TTC549 (cell line): Measurements from ENCODE around the gene IDH3A.

Experiments used
- FAIRE-seq: peaks from 2 replicates; lab custom pipeline; 2012; peaks lifted over from hg19 to GRCh38; lab: Jason Lieb, UNC

Gene IDH3A

DNA sequence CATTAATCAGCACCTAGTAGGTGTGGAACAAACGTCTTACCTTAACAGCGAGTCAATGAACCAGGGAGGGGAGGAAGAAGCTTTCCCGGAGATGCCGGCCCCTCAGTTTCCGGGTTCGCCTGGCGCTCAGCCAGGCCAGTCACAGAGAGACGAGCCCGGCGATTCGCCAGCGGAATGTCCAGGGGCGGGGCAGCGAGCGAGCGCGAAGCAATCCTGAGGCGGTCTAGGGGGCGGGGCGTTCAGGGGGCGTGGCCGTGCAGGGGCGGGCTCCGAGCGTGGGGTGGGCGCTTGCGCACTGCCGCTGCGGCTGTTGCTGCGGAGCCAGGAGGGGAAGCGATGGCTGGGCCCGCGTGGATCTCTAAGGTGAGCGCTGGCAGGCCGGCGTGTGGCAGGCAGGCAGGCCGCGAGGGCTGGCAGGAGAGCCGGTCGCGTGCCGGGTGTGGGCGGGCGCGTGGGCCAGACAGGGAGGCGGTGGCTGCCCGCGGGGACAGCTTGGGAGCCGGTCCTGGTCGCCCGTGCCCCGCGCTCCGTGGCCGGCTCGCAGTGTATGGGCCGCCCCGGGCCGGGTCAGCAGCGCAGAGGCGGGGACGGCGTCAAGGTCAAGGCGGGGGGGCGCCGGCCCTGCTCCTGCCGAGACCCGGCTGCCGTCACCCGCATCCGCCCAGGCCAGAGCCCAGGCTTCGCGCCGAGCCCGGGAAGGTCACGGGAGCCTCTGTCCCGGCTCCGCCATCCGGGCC lies at the start of gene IDH3A:
Gene IDH3A, plus strand, starts transcription at position 295 of the 737 bp plus-strand sequence. Its CDS starts 42 bp downstream, at position 337.
- no peak for FAIRE-seq

DNA sequence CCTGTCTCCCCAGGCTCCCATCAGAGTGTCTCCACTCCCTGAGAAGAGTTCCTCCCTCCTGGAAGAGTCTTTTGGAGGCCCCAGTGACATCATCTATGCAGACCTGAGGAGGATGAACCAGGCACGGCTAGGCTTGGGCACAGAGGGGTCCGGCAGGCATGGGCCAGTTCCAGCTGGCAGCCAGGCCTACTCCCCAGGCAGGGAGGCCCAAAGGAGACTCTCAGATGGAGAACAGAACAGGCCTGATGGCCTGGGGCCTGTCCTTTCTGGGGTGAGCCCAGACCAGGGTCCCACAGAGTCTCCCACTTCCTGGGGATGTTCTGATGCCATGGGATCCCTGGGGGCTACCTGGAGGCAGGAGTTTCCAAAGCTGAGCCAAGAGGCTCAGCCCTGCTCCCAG lies 48.3 kb upstream of the IDH3A start:
- FAIRE-seq: no peak

DNA sequence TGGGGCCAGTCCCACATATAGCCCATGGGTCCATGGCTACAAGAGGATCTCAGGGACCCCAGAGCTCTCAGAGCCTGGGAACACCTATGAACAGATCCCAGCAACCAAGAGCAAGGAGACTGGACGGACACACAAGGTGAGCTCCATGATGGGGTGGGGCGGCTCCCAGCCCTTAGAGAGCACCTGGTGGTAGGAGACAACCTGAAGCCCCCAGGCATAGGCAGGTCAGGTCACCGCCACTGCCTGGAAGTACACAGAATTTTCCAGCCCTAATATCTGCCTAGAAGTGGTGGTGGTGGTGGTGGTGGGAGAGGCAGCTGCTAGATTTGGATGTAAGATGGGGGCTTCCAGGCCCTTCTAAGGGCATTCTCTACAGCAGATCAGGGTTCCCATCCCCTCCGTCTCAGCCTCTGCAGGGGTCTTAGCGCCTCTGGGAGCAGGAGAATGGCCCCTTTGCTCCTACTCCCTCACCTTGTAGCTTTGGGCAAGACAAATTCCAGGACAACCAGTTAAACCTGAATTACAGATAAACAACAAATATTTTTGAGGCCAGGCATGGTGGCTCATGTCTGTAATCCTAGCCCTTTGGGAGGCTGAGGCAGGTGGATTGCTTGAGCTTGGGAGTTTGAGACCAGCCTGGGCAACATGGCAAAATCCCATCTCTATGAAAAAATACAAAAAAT lies 47.6 kb upstream of the IDH3A start:
- no peak for FAIRE-seq

GRCh38 chr15:78102211-78102610 lies 47.0 kb upstream of the IDH3A start:
- FAIRE-seq: no peak

DNA sequence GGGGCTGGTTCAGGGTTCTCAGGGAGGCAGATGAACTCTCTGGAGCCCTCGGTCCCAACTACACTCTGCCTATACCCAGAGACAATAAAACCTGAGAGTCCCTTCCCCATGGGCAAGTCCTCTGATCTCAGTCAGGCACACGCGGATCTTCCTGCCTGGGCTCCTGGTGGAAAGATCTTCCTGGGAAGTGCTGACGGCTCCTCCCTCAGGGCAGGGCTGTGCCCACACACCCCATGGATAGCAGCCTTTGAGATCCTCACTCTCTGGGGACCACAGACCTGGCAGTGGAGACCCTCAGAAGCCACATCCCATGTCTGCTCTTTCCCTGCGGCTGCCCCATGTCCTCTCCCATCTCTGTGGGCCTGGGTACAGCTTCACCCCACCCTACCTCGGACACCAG lies 46.4 kb upstream of the IDH3A start:
- no peak for FAIRE-seq

GRCh38 chr15:78103406-78104118 lies 45.6 kb upstream of the IDH3A start:
- no peak for FAIRE-seq

DNA sequence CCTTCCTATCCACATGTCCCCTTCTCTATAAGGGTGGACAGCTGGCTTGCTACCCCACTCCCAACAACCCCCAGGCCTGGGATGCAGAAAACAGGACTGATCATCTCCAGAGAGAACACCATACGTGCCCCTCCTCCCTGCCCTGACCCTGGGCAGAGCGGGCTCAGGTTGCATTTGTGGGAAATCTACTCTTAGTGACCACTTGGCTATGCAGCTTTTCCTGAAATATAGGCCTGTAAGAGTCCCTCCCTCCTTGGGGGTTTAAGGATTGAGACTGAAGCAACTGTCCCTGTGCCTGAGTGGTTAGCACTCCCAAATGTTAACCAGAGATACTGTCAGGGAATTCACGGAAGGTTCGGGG lies 45.1 kb upstream of the IDH3A start:
- no peak for FAIRE-seq

DNA sequence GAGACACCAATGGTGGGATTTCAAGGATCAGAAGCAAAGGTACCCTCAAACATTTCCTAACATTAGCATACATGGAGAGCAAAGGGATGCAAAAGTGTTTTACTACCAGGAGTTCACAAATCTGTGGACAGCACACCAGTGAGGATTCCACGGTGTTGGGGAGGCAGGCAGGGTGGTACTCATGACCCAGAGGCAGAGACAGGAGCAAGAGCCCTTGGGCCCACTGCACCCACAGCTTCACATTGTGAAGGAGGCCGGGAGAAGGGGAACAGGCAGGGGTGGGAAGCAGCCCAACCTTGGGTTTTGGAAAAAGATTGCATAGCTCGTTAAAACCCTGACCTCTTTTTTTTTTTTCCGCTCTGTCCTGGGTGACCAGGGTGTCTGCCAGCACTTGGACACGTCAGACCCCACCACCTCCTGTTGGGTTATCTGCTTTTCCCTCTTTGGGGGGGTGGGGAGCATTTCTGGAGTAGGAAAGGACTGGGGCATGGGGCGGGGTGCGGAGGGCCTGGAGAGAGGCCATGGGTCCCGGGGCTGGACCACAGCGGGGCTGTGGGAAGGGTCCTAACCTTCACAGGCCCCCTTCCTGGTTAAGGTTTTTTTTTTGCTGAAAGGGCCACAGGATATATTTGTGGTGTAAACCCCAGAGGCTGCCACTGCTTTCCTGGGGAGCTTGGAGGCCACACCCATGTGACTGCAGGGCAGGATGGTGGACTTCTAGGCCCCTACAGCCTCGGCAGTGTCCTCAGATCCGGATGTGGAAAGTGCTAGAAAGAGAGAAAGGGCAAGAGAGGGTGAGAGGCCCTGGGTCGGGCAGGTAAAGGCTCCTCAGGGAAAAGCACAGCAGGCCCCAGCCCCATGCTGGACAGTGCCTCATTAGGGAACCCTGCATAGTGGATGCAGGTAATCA lies 44.3 kb upstream of the IDH3A start:
- no peak for FAIRE-seq

GRCh38 chr15:78105476-78106241 lies 43.5 kb upstream of the IDH3A start:
- no peak for FAIRE-seq

GRCh38 chr15:78107471-78107870 lies 41.7 kb upstream of the IDH3A start:
- no peak for FAIRE-seq

GRCh38 chr15:78108300-78109084 lies 40.7 kb upstream of the IDH3A start:
- no peak for FAIRE-seq

GRCh38 chr15:78109156-78109555 lies 40.0 kb upstream of the IDH3A start:
- no peak for FAIRE-seq

- FAIRE-seq: no peak
Measured at GRCh38 chr15:78110096-78110495, 39.1 kb upstream of the IDH3A start.

DNA sequence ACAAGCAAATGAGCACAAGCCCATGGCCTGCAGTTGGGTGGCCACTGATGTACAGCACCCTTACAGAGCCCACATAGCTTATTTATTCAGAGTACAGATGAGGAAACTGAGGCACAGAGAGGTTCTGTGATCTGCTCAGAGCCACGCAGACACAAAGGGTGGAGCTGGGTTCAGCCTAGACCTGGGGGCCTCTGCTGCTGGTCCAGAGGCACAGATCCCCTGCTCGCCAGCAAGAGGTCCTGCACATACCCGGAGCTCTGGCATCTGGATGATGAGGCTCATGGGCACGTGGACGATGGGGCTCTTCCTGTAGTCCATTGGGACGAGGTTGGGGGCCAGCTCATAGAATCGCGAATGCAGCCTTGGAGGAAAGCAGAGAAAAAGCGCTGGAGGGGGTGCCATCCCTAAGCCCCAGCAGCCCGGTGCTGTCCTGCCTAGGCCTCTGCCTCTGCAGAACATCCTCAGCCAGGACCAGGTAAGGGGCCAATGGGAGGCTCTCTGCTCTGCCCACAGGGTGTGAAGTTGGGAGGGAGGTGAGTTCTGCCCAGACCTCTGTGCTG lies 38.2 kb upstream of the IDH3A start:
- no peak for FAIRE-seq

- no peak for FAIRE-seq
Measured at GRCh38 chr15:78111788-78112187, 37.4 kb upstream of the IDH3A start.

DNA sequence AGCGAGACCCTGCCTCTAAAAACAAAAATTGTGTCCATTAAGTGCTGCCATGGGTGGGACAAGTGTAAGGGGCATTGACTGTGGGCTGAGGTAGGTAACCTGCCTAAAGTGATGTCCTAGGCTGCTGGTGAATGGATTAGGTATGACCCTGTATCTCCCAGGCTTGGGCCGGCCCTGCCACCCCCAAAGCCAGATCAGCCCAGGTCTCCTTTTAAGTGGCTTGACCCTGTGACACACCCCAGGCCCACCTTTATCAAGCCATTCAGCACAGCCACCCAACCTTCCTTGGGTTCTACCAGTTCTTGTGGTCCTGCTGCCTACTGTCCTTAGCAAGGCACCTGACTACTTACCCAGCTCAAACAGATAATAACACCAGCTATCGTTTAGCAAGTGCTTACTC lies 36.6 kb upstream of the IDH3A start:
- no peak for FAIRE-seq

DNA sequence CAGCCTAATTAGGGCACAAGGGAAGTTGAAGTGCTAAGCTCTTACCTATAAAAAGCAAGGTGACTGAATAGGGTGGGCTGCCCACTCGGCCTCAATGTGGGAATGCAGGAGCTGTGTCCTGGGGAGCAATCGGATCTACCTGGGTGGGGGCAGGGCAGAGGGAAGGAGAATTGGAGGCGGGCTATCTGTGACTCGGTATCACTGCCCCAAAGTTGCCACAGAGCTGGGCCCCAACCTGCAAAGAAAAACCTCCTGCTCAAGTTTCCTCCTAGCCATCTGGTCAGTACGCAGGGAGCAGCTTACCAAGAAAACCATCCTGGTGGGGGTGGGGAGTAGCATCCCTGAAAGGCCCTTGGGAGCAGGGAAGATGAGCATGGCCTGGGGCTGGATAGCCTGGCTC lies 28.6 kb upstream of the IDH3A start:
- no peak for FAIRE-seq

- FAIRE-seq: no peak
Measured at GRCh38 chr15:78125267-78125666, 23.9 kb upstream of the IDH3A start.

DNA sequence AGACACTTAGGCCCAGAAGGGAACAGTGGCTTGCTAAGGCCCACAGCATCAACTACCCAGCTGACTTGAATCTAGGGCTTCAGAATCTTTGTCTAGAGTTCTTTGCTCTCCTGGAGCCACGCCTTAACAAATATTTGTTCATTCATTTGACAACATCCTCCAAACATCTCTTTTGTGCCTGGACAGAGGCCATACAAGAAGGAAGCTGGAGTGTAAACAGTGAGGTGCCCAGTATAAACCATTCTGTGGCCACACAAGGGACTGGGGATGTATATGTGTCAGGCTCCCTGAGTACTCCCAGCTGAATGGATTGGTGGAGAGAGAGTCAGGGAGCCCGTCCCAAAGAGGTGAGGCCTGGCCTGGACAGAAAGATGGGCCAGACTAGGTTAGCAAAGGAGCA lies 21.3 kb upstream of the IDH3A start:
- no peak for FAIRE-seq

- FAIRE-seq: no peak
Measured at GRCh38 chr15:78129077-78129750, 19.9 kb upstream of the IDH3A start.
